OCI-LY7 (cell line): Measurements from ENCODE around the gene MIPEP. TPM values are rescaled to one million over a fixed set of nuclear protein-coding genes. Genes with fewer than 3 reads are reported as not detected.

Experiments
- BruUV-seq: library from RNA; stranded (reverse); fragments of 400-500 nt; replicated peaks from 2 replicates; lab custom pipeline; 2021; lab: Mats Ljungman, UMichigan
- CTCF ChIA-PET: fragments of 300-600 bp; sonication (Branson Sonifier 250); formaldehyde crosslinking; loops from one replicate; lab custom pipeline; 2022; ENCODE audit warnings: antibody characterized with exemption; ENCODE audit not compliant: unreplicated experiment; lab: Charles Lee
- POLR2A ChIA-PET: fragments of 300-600 bp; sonication (Branson Sonifier 250); formaldehyde crosslinking; loops from one replicate; lab custom pipeline; 2022; ENCODE audit warnings: antibody characterized with exemption; lab: Charles Lee
- DNase-seq: peaks from one replicate; pipeline ENCODE4 v3.0.0-alpha.2; 2015; ENCODE audit warnings: low spot score
- H2AFZ ChIP-seq: fragments of 200-600 bp; sonication (generic), shearing (Covaris generic); 2 replicates; pipeline ENCODE4 v1.6.1; 2014; ENCODE audit warnings: mild to moderate bottlenecking, antibody characterized with exemption, low read length, moderate library complexity
- H3K27ac ChIP-seq: fragments of 200-600 bp; sonication (generic); 2 replicates; pipeline ENCODE4 v1.5.1; 2014; ENCODE audit warnings: mixed run types, low read depth, mild to moderate bottlenecking, moderate library complexity, low read length, inconsistent platforms; ENCODE audit not compliant: poor library complexity, severe bottlenecking
- H3K36me3 ChIP-seq: fragments of 200-600 bp; sonication (generic); 2 replicates; pipeline ENCODE4 v1.6.1; 2014; ENCODE audit warnings: mild to moderate bottlenecking, antibody characterized with exemption, low read length, moderate library complexity, mixed read lengths; ENCODE audit not compliant: insufficient read depth
- H3K4me1 ChIP-seq: fragments of 200-600 bp; sonication (generic); 2 replicates; pipeline ENCODE4 v1.5.1; 2014; ENCODE audit warnings: mild to moderate bottlenecking, low read length; ENCODE audit not compliant: insufficient read depth, poor library complexity, severe bottlenecking
- H3K4me2 ChIP-seq: fragments of 200-600 bp; sonication (generic); 2 replicates; pipeline ENCODE4 v1.6.1; 2014; ENCODE audit warnings: mild to moderate bottlenecking, low read length
- H3K4me3 ChIP-seq: fragments of 200-600 bp; sonication (generic); 2 replicates; pipeline ENCODE4 v1.5.1; 2014; ENCODE audit warnings: mild to moderate bottlenecking, low read depth, low read length; ENCODE audit not compliant: poor library complexity, severe bottlenecking
- H3K79me2 ChIP-seq: fragments of 200-600 bp; sonication (generic); 2 replicates; pipeline ENCODE4 v1.6.1; 2016; ENCODE audit warnings: low read depth, mild to moderate bottlenecking, low read length, moderate library complexity, mixed read lengths; ENCODE audit not compliant: insufficient read depth
- H3K9me2 ChIP-seq: fragments of 200-600 bp; sonication (generic); 2 replicates; pipeline ENCODE4 v1.6.1; 2016; ENCODE audit warnings: mild to moderate bottlenecking, low read length, mixed read lengths; ENCODE audit not compliant: insufficient read depth
- H3K9me3 ChIP-seq: fragments of 200-600 bp; sonication (generic); 2 replicates; pipeline ENCODE4 v1.6.1; 2014; ENCODE audit warnings: mild to moderate bottlenecking, mixed run types, low read length, mixed read lengths
- H4K20me1 ChIP-seq: fragments of 200-600 bp; sonication (generic); 2 replicates; pipeline ENCODE4 v1.6.1; 2014; ENCODE audit warnings: mild to moderate bottlenecking, antibody characterized with exemption, low read length, moderate library complexity, mixed read lengths; ENCODE audit not compliant: insufficient read depth
- CTCF ChIP-seq: fragments of 200-600 bp; sonication (generic); conservative IDR thresholded peaks from 2 replicates; pipeline ENCODE4 v1.5.1; 2014; ENCODE audit warnings: mild to moderate bottlenecking, antibody characterized with exemption, low read length, moderate library complexity, mixed read lengths
- EZH2phosphoT487 ChIP-seq: fragments of 200-600 bp; sonication (generic); IDR thresholded peaks from 2 replicates; pipeline ENCODE4 v1.6.1; 2018; ENCODE audit warnings: low read depth, borderline replicate concordance, mild to moderate bottlenecking, mixed run types, antibody characterized with exemption, low read length, moderate library complexity, mixed read lengths
- intact Hi-C: fragments of 100-400 bp; cut with micrococcal nuclease; formaldehyde crosslinking; loops from one replicate; pipeline ENCODE4 v1.10.0; 2022; ENCODE audit not compliant: unreplicated experiment
- total RNA-seq, 2 experiments: library from RNA; depleted of rRNA in 1 of 2; stranded (reverse); fragments of >200 nt in 1 of 2; shearing (Covaris generic) in 1 of 2; gene quantifications; 2 replicates each; pipeline ENCODE4 v1.2.3, GENCODE V29; 2014 to 2022

Gene MIPEP
- total RNA-seq, 2 experiments from 2014 or later = 13.5 to 15.7 TPM

- ChIA-PET POLR2A (interaction anchor here (1.7 kb wide), 1 partner anchor 20 kb away, joined by 5 read pairs; no protein-coding TSS in a partner anchor), CTCF (no interaction called here)
- BruUV-seq = no TSS peak
- no peak overlapping the region for H3K4me2 ChIP-seq
- no peaks in the 10 kb centered on the region for H3K36me3 ChIP-seq
- no peaks in the 10 kb centered on the region for H4K20me1 ChIP-seq
- H3K4me1 ChIP-seq = no peaks in the 10 kb centered on the region
- intact Hi-C loops = no loop called here
- H3K27ac ChIP-seq = no peak overlapping the region
- H3K4me3 ChIP-seq = no peak overlapping the region
- no peak overlapping the region for H2AFZ ChIP-seq
- H3K9me3 ChIP-seq = no peaks in the 10 kb centered on the region
- no peaks in the 10 kb centered on the region for H3K9me2 ChIP-seq
- DNase-seq = no peak
- no peak for TF ChIP-seq CTCF
- TF ChIP-seq EZH2phosphoT487 = no peak
- no peaks in the 10 kb centered on the region for H3K79me2 ChIP-seq
Observed at GRCh38 chr13:23723471-23723870, 165.7 kb downstream of the MIPEP start.

GRCh38 chr13:23722726-23723453 is 166.3 kb downstream of the MIPEP start:
- intact Hi-C loops = no loop called here
- H3K4me2 ChIP-seq = no peak overlapping the region

More at GRCh38 chr13:23722726-23723453, 166.3 kb downstream of the MIPEP start:
- H2AFZ ChIP-seq = no peak overlapping the region
- ChIA-PET CTCF (no interaction called here), POLR2A (interaction anchor here (1.7 kb wide), 1 partner anchor 21 kb away, joined by 5 read pairs; no protein-coding TSS in a partner anchor)
- H3K4me1 ChIP-seq = no peaks in the 10 kb centered on the region
- H3K27ac ChIP-seq = no peak overlapping the region
- H3K79me2 ChIP-seq = no peaks in the 10 kb centered on the region
- TF ChIP-seq CTCF (no peak), EZH2phosphoT487 (no peak)
- no peaks in the 10 kb centered on the region for H3K36me3 ChIP-seq
- BruUV-seq = no TSS peak
- H3K9me3 ChIP-seq = no peaks in the 10 kb centered on the region
- no peak for DNase-seq
- H3K4me3 ChIP-seq = no peak overlapping the region
- H4K20me1 ChIP-seq = no peaks in the 10 kb centered on the region
- no peaks in the 10 kb centered on the region for H3K9me2 ChIP-seq
